Hepatocyte (in vitro differentiated cells): ENCODE results near the gene POLR2A. TPM values are rescaled to one million over a fixed set of nuclear protein-coding genes. Genes with fewer than 3 reads are reported as not detected.

Experiments
- DNase-seq: peaks from one replicate; pipeline ENCODE4 v3.0.0-alpha.2; 2016; ENCODE audit warnings: low spot score
- H2AFZ ChIP-seq: fragments of 200-600 bp; sonication (generic); 2 replicates; pipeline ENCODE4 v1.6.0; 2016; ENCODE audit warnings: antibody characterized with exemption, mild to moderate bottlenecking
- H3K27ac ChIP-seq: fragments of 200-600 bp; sonication (generic); 2 replicates; pipeline ENCODE4 v1.5.1; 2016; ENCODE audit warnings: mild to moderate bottlenecking
- H3K27me3 ChIP-seq: fragments of 200-600 bp; sonication (generic); 2 replicates; pipeline ENCODE4 v1.6.1; 2016
- H3K36me3 ChIP-seq: fragments of 200-600 bp; sonication (generic); replicated peaks from 2 replicates; pipeline ENCODE4 v1.5.1; 2016; ENCODE audit warnings: low read depth; ENCODE audit not compliant: insufficient read depth
- H3K4me1 ChIP-seq: fragments of 200-600 bp; sonication (generic); 2 replicates; pipeline ENCODE4 v1.5.1; 2016; ENCODE audit warnings: mild to moderate bottlenecking, moderate library complexity; ENCODE audit not compliant: insufficient read depth
- H3K4me2 ChIP-seq: fragments of 200-600 bp; sonication (generic); 2 replicates; pipeline ENCODE4 v1.6.0; 2016
- H3K4me3 ChIP-seq: fragments of 200-600 bp; sonication (generic); 2 replicates; pipeline ENCODE4 v1.5.1; 2016; ENCODE audit warnings: mild to moderate bottlenecking
- H3K79me2 ChIP-seq: fragments of 200-600 bp; sonication (generic); 2 replicates; pipeline ENCODE4 v1.6.0; 2017; ENCODE audit warnings: mild to moderate bottlenecking
- H3K9me2 ChIP-seq: fragments of 200-600 bp; sonication (generic); replicated peaks from 2 replicates; pipeline ENCODE4 v1.6.0; 2017; ENCODE audit warnings: mild to moderate bottlenecking; ENCODE audit not compliant: insufficient read depth
- H3K9me3 ChIP-seq: fragments of 200-600 bp; sonication (generic); 2 replicates; pipeline ENCODE4 v1.5.1; 2016; ENCODE audit warnings: low read depth, mild to moderate bottlenecking
- H4K20me1 ChIP-seq: fragments of 200-600 bp; sonication (generic); 2 replicates; pipeline ENCODE4 v1.6.0; 2016; ENCODE audit warnings: mild to moderate bottlenecking; ENCODE audit not compliant: insufficient read depth, poor library complexity, severe bottlenecking
- EZH2 ChIP-seq: fragments of 200-600 bp; sonication (generic); IDR thresholded peaks from 2 replicates; pipeline ENCODE4 v1.6.1; 2016; ENCODE audit warnings: antibody characterized with exemption, mild to moderate bottlenecking, borderline replicate concordance
- EZH2phosphoT487 ChIP-seq: fragments of 200-600 bp; sonication (generic); IDR thresholded peaks from one replicate; pipeline ENCODE4 v1.6.1; 2018; ENCODE audit warnings: antibody characterized with exemption, mild to moderate bottlenecking, low read depth, moderate library complexity; ENCODE audit not compliant: unreplicated experiment, severe bottlenecking
- WGBS: methylation state at CpG from one replicate; pipeline ENCODE4 v1.1.6; 2016; ENCODE audit warnings: low lambda C conversion rate; ENCODE audit errors: missing lambda C conversion rate; 5-methylcytosine and 5-hydroxymethylcytosine counted together
- polyA plus RNA-seq: library from polyadenylated mRNA; unstranded; fragments of >200 nt; fragmentation: Nextera tagmentation; extraction: Ambion mirVana; gene quantifications from 2 replicates; pipeline ENCODE4 v1.2.1, GENCODE V29; 2016
- total RNA-seq: library from RNA; depleted of rRNA; stranded (reverse); fragments of >200 nt; gene quantifications from 2 replicates; pipeline ENCODE4 v1.2.3, GENCODE V29; 2014
- TF ChIP-seq, protein P1 (sequence below): fragments of 200-600 bp; sonication (generic); IDR thresholded peaks from 2 replicates; pipeline ENCODE4 v1.5.1; 2016; ENCODE audit warnings: antibody characterized with exemption, mild to moderate bottlenecking; ENCODE audit not compliant: poor library complexity

Gene POLR2A
- total and polyA plus RNA-seq, 2 experiments from 2014 or later, result 74.5 to 96.3 TPM

DNA sequence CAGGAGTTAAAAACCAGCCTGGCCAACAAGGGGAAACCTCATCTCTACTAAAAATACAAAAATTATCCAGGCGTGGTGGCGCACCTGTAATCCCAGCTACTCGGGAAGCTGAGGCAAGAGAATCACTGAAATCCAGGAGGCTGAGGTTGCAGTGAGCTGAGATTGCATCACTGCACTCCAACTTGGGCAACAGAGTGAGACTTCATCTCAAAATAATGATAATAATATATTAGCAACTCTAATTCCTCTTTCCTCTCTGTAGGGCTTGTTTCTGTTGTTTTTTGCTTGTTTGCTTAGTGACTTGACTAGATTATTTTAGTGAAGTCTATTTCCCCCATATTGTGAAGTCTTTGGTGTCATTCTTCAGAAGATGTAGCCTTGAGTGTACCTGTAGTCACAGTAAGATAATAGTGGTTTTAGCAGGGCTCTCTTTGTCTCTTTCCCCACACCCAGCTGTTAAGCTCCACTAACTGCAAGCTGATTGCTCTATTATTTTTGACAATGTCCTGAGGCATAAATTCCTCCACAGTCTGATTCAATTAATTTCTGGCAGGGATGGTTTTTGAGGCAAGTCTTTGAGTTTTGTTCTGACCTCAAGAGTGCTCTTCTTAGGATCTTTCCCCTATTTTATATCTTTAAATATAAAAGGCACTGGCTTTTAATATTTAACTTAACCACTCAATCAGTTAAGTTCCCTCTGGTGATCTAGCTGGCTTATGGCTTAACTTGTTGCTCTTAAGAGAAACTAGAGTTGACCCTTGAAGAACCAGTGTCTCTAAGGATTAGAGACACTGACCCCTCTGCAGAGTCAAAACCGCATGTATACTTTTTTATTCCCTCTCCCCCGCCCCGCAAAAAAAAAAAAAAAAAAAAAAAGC, 46.1 kb downstream of the POLR2A start:
- WGBS, result 87% methylated on average over 6 of the region's 6 CpGs
- Histone ChIP-seq H3K9me2 (no peaks in the 10 kb centered on the region), H4K20me1 (no peaks in the 10 kb centered on the region), H2AFZ (no peak overlapping the region), H3K36me3 (no peaks in the 10 kb centered on the region), H3K4me1 (no peaks in the 10 kb centered on the region), H3K27ac (no peak overlapping the region), H3K27me3 (no peaks in the 10 kb centered on the region), H3K9me3 (peaks cover 13% of the 10 kb centered on the region), H3K4me2 (no peak overlapping the region), H3K4me3 (no peak overlapping the region), H3K79me2 (no peaks in the 10 kb centered on the region)
- no peak for DNase-seq
- TF ChIP-seq, protein P1, sequence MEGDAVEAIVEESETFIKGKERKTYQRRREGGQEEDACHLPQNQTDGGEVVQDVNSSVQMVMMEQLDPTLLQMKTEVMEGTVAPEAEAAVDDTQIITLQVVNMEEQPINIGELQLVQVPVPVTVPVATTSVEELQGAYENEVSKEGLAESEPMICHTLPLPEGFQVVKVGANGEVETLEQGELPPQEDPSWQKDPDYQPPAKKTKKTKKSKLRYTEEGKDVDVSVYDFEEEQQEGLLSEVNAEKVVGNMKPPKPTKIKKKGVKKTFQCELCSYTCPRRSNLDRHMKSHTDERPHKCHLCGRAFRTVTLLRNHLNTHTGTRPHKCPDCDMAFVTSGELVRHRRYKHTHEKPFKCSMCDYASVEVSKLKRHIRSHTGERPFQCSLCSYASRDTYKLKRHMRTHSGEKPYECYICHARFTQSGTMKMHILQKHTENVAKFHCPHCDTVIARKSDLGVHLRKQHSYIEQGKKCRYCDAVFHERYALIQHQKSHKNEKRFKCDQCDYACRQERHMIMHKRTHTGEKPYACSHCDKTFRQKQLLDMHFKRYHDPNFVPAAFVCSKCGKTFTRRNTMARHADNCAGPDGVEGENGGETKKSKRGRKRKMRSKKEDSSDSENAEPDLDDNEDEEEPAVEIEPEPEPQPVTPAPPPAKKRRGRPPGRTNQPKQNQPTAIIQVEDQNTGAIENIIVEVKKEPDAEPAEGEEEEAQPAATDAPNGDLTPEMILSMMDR, result no peak
- TF ChIP-seq EZH2, result no peak
- TF ChIP-seq EZH2phosphoT487, result no peak

DNA sequence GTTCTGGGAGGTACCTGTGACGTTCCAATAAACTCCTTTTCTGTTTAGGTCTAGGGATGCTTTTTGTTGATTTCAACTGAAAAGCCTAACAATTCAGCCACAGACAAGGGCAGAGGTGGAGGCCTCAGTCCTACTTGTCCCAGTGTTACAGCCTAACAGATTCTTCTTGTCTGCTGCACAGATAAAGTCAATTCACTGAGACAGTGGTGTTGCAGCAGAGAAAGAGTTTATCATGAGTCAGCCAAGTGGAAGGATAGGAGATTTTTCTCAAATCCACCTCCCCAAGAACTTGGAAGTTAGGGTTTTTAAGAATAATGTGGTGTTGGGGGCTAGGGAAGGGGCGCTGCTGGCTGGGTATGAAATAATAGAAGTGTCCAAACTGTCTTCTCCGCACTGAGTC, 53.9 kb downstream of the POLR2A start:
- 80% methylated on average over 3 of the region's 3 CpGs for WGBS

DNA sequence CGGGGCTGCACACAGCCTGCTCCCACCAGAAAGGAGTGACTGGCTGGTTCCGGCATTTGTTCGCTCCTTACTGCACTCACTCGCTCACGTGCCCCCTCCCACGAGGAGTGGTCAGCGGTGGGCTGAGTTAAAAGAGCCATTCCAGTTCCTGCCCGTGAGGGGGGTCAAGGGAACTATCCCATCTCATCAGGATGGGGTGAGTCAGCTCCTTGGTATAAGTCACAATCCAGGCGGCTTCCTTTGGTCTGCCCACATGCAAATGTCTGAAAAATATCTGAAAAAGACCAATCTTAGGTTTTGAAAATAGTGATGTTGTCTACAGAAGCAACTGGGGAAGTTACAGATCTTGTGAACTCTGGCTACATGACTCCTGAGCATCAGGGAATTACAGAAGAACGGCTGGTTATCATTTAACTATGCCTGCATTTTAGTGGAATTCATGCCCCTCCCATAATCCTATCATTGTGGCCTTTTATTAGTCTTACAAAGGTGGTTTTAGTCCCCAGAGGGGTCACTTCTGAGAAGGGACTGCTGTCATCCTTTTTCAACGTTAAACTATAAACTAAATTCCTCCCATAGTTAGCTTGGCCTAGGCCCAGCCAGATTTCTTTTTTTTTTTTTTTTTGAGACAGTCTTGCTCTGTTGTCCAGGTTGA, 54.9 kb downstream of the POLR2A start:
- Histone ChIP-seq H3K9me3 (no peaks in the 10 kb centered on the region), H3K4me2 (no peak overlapping the region), H3K4me3 (no peak overlapping the region), H3K79me2 (no peaks in the 10 kb centered on the region), H3K9me2 (no peaks in the 10 kb centered on the region), H2AFZ (no peak overlapping the region), H3K27ac (no peak overlapping the region), H4K20me1 (no peaks in the 10 kb centered on the region), H3K27me3 (no peaks in the 10 kb centered on the region), H3K4me1 (no peaks in the 10 kb centered on the region), H3K36me3 (no peaks in the 10 kb centered on the region)
- 75% methylated on average over 11 of the region's 11 CpGs for WGBS
- DNase-seq, result no peak
- TF ChIP-seq, protein P1, result no peak
- no peak for TF ChIP-seq EZH2phosphoT487
- no peak for TF ChIP-seq EZH2

More for the DNA sequence above, 53.9 kb downstream of the POLR2A start:
- no peak for TF ChIP-seq EZH2phosphoT487
- TF ChIP-seq, protein P1, result no peak
- TF ChIP-seq EZH2, result no peak
- DNase-seq, result no peak
- no peaks in the 10 kb centered on the region for H4K20me1 ChIP-seq
- H3K36me3 ChIP-seq, result no peaks in the 10 kb centered on the region
- H3K79me2 ChIP-seq, result no peaks in the 10 kb centered on the region
- H3K9me2 ChIP-seq, result no peaks in the 10 kb centered on the region
- no peak overlapping the region for H3K4me2 ChIP-seq
- no peak overlapping the region for H2AFZ ChIP-seq
- no peak overlapping the region for H3K27ac ChIP-seq
- H3K4me3 ChIP-seq, result no peak overlapping the region
- H3K4me1 ChIP-seq, result no peaks in the 10 kb centered on the region
- no peaks in the 10 kb centered on the region for H3K9me3 ChIP-seq
- H3K27me3 ChIP-seq, result no peaks in the 10 kb centered on the region
